GM19395 (cell line): ENCODE results near the gene SLC2A4.

ENCODE experiments used
- ATAC-seq: cut with Tn5 transposase; IDR thresholded peaks from one replicate; pipeline ENCODE4 v1.9.1; 2021; ENCODE audit warnings: mild to moderate bottlenecking, moderate library complexity; ENCODE audit not compliant: unreplicated experiment

The SLC2A4 gene

DNA sequence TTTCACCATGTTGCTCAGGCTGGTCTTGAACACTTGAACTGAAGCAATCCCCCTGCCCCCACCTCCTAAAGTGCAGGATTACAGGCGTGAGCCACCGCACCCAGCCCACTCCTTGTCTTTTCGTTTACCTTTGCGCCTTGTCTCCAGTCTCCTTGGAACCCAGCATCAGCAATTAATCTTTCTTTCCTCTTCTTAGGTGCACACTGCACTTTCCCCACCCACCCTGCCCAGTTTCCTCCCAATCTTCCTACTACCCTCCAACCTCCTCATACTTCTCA lies 17.8 kb upstream of the SLC2A4 start:
- no peak for ATAC-seq

- no peak for ATAC-seq
These were observed 14.7 kb upstream of the SLC2A4 start for GRCh38 chr17:7266784-7267183.

DNA sequence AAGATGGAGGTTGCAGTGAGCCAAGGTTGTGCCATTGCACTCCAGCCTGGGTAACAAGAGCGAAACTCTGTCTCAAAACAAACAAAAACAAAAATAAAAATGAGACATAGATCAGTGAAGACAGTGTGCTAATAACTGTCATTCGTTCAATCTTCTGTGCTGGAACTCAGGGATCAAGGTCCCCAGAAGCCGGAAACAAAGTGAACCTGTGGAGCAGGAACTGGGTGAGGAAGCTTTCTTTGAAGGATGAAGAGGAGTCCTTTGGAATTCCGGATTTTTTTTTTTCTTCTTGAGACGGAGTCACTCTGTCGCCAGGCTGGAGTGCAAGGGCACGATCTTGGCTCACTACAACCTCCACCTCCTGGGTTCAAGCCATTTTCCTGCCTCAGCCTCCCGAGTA lies 2.1 kb upstream of the SLC2A4 start:
- no peak for ATAC-seq

DNA sequence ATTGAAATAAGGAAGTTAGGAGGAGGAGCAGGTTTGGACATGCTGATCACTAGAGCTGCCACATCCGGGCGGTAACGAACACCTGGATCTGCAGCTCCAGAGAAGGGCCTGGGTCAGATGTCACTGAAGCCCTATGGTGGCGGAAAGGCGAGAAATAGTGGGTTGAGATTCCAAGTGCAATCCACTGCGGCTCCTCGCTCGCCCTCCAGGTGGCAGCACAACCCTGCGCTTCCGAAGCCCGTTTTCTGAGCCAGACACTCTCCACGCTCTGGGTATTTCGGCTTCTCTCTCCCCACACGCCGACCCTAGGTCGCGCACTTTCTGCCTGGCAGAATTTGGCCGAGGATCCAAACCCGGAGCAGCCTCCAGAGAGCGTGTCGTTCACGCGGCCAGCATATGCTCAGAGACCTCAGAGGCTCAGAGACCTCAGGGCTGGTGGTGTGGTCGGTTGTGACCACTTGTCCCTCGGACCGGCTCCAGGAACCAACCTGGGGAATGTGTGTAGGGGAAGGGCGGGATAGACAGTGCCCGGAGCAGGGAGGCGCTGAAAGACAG lies 922 bp upstream of the SLC2A4 start:
- no peak for ATAC-seq

DNA sequence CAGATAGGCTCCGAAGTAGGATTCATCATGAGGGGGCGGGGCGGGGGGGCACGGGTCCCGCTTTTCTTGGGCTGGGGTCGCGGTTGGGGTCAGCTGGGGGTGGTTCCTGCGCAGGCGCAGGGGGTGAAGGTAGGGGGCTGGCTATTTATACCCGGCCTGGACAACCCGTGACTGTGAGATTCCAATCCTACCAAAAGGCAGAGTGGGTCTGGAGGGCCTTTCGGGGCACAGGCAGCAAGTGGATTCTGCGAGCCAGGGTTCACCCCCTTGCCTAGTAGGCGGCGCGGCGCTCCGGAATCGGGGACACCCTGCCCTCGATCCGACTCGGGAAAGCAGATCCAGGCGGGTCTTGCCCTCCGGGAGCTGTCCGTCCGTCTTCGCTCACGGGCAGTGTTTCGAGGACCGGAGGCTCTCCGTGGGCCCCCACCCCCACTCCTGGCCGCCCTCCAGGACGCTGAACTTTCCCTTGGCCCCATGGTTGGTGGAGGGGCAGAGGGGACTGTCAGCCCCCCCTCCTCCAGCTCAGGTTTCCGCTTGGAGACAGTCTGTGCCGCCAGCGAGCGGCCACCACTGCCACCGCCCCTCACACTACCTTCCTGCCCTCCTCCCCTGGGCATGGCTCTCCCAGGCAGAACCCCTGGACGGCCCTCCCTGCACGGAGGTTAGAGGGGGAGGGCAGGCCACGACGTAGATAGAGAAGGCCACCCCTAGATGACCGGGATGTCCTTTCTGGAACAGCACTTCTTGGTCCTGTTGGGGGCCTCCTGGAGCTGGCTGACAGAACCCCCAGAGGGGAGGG lies 634 bp downstream of the SLC2A4 start:
- ATAC-seq, result no peak

DNA sequence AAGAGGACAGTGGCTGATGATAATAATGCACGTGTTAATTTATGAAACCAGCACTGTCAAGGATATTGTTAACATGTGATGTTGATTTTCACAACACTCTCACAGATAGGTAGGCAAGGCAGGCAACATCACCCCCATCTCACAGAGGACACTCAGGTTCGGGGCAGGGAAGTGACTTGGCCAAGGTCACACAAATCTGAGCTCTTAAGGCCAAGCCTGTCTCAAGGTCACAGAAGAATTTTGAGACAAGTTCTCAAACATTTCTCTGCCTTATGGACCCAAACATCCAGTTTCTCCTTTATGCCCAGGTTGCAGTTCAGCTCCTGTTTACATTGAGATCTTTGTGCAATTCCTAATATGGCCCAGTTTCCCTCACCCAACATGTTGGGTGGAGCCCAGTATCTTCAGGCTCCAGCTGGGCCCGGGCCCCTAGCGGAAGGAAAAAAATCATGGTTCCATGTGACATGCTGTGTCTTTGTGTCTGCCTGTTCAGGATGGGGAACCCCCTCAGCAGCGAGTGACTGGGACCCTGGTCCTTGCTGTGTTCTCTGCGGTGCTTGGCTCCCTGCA lies 1.3 kb downstream of the SLC2A4 start:
- no peak for ATAC-seq

GRCh38 chr17:7283471-7284216 lies 2.1 kb downstream of the SLC2A4 start:
- ATAC-seq, result no peak

- ATAC-seq, result no peak
These were observed 3.4 kb downstream of the SLC2A4 start for GRCh38 chr17:7284911-7285310.

- ATAC-seq, result no peak
These were observed 4.2 kb downstream of the SLC2A4 start for GRCh38 chr17:7285679-7286078.

DNA sequence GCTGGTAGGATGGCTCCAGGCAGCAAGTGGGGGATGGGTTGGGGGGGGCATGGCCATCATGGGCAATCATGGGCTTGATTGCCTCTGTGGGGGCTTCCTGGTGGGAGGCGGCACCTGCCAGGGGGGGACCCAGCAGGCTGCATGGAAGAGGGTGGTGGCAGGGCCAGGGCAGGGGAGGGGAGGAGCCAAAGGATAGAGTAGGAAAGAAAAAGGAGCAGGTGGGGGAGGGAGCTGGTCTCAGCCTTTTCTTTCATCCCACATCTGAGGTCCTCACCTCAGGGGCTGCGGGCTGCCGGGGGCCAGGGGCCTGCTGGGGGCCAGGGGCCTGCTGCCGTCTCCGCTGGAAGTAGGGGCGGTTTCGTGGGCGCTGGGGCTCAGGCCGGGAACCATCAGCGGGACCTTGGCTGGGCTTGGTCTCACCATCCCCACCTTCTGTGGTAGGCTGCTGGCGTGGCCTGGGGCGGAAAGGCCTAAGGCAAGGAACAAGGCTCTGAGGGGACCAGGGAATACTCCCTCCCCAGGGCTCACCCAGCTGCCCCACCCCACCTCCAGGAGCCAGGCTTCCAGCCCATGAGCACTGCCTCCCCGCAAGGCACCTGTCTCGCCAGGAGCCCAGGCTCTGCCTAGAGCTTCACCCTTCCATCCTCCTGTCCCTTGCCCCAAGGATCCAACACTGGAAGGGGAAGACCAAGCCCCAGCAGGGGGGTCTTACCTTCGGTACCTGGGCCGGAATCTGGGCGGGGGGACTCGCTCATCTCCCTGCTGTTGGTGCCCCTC lies 7.9 kb downstream of the SLC2A4 start:
- no peak for ATAC-seq

DNA sequence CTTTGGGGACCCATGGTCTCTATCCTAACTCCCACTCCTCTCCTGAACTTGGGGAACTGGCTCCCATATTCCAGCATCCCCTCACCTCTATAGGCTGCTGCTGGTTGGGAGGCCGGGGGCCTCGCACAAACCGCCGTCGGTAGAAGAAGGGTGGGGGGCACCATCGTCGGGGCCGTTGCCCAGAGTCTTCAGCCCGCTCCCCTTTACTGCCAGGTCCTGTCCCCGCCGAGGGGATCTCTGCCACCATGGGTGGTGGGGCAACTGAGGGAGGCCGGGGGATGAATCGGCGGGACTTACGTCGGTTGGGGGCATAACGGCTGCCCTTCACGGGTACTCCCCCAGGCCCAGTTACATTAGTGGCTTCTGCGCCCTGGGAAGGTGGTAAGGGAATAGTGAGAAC lies 8.6 kb downstream of the SLC2A4 start:
- no peak for ATAC-seq

GRCh38 chr17:7290685-7291084 lies 9.2 kb downstream of the SLC2A4 start:
- no peak for ATAC-seq

GRCh38 chr17:7292194-7292593 lies 10.7 kb downstream of the SLC2A4 start:
- ATAC-seq, result no peak

GRCh38 chr17:7292729-7293128 lies 11.2 kb downstream of the SLC2A4 start:
- no peak for ATAC-seq

DNA sequence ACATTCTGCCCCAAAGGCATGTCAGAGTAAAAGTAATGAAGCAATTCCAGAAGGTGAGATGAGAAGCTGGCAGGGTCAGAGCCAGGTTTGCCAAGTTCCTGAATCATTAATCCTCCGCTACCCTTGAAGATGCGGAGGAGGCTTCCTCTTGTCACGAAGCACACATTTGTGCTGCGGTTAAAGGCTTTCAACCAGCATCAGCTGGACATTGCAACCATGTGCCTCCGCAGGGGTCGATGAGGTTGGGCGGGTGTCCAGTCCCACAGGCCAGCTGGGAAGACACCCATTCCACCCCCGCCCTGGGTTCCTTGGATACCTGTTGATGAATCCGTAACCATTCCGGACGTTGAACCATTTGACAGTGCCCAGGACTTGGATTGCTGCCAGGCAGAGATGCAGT lies 11.6 kb downstream of the SLC2A4 start:
- no peak for ATAC-seq

- ATAC-seq, result no peak
These were observed 12.5 kb downstream of the SLC2A4 start for GRCh38 chr17:7293816-7294613.

DNA sequence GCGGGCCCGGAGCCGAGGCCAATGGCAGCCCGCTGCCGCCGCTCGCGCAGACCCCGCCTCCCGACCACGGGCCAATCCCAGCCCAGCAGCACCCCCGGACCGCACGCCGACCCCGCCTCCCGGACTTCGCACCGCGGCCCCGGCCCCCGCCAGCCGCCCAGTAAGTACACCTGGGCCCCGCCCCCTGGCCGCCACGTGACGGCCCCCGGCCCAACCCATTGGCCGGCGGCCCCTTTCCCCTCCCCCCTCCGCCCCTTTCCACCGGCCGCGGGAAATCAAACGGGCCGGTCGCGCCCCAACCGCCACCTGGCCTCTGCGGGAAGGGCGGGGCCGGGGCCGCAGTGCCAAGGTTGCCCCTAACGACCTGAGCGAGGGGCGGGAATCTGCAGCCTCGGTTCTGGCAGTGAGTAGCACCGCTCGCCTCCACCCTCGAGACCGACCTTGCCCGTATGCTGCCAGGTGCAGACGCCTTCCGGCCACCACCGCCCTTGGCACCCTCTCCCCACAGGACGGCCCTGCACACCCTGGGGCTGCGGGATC lies 13.2 kb downstream of the SLC2A4 start, which contains the start of gene YBX2:
YBX2 (minus strand) TSS at position 26 of the 540 bp plus-strand sequence. CDS start 139 bp downstream, outside the sequence.
- ATAC-seq, result no peak

- no peak for ATAC-seq
These were observed 14.0 kb downstream of the SLC2A4 start for GRCh38 chr17:7295230-7296180.
